ENCODE results near the gene THPO. TPM values are rescaled to one million over a fixed set of nuclear protein-coding genes. Genes with fewer than 3 reads are reported as not detected.
A peak's percentile ranks its signal among the peaks of the same experiment; 100 is the strongest.

THPO gene
- total RNA-seq, 1 donor from 2014 or later: not detected

GRCh38 chr3:184361932-184362667, 15.9 kb downstream of the THPO start:
- H3K9me3 Mint-ChIP-seq (ENCODE audit: low read depth): no peaks in the 10 kb centered on the region
- peak; percentile 87 for DNase-seq (ENCODE audit: low spot score)
- no peak for TF ChIP-seq CTCF (IDR thresholded peaks at IDR 0.05)

GRCh38 chr3:184361532-184361931, 16.5 kb downstream of the THPO start, which contains the start of the genes CLCN2 and POLR2H:
Gene CLCN2, minus strand, starts transcription at chr3:184361605. Its CDS starts 126 bp downstream, at chr3:184361479.
Gene POLR2H, plus strand, starts transcription at chr3:184361710. Its CDS starts 1,783 bp downstream, at chr3:184363493.
- DNase-seq (ENCODE audit: low spot score): peak; percentile 91
- Mint-ChIP-seq H3K9me3 (ENCODE audit: low read depth) (no peaks in the 10 kb centered on the region), H3K4me3 (ENCODE audit: unreplicated experiment) (peak within 1 kb of the TSS; percentile 98), H3K27me3 (ENCODE audit: low read depth) (no peaks in the 10 kb centered on the region), H3K4me1 (ENCODE audit: low read depth) (peaks cover 29% of the 10 kb centered on the region), H3K36me3 (ENCODE audit: low read depth) (peaks cover 6% of the 10 kb centered on the region), H3K27ac (ENCODE audit: unreplicated experiment) (peak within 1 kb of the TSS; percentile 99)
- TF ChIP-seq CTCF (IDR thresholded peaks at IDR 0.05): no peak

More at GRCh38 chr3:184361932-184362667, 15.9 kb downstream of the THPO start:
- H3K27ac Mint-ChIP-seq (ENCODE audit: unreplicated experiment): peak overlapping the region; percentile 99
- no peaks in the 10 kb centered on the region for H3K27me3 Mint-ChIP-seq (ENCODE audit: low read depth)
- H3K4me1 Mint-ChIP-seq (ENCODE audit: low read depth): peaks cover 34% of the 10 kb centered on the region
- H3K36me3 Mint-ChIP-seq (ENCODE audit: low read depth): peaks cover 10% of the 10 kb centered on the region
- H3K4me3 Mint-ChIP-seq (ENCODE audit: unreplicated experiment): peak overlapping the region; percentile 98

- DNase-seq (ENCODE audit: low spot score): peak; percentile 73
- Mint-ChIP-seq H3K4me1 (ENCODE audit: low read depth) (peaks cover 27% of the 10 kb centered on the region), H3K27me3 (ENCODE audit: low read depth) (no peaks in the 10 kb centered on the region), H3K36me3 (ENCODE audit: low read depth) (peaks cover 6% of the 10 kb centered on the region), H3K4me3 (ENCODE audit: unreplicated experiment) (peak overlapping the region; percentile 65), H3K9me3 (ENCODE audit: low read depth) (no peaks in the 10 kb centered on the region), H3K27ac (ENCODE audit: unreplicated experiment) (no peak overlapping the region)
- TF ChIP-seq CTCF (IDR thresholded peaks at IDR 0.05): no peak
Observed at GRCh38 chr3:184360929-184361531, 17.0 kb downstream of the THPO start.

GRCh38 chr3:184360070-184360928, 17.7 kb downstream of the THPO start:
- no peak for DNase-seq (ENCODE audit: low spot score)
- H3K4me1 Mint-ChIP-seq (ENCODE audit: low read depth): peaks cover 27% of the 10 kb centered on the region
- H3K27me3 Mint-ChIP-seq (ENCODE audit: low read depth): no peaks in the 10 kb centered on the region
- no peaks in the 10 kb centered on the region for H3K9me3 Mint-ChIP-seq (ENCODE audit: low read depth)
- H3K27ac Mint-ChIP-seq (ENCODE audit: unreplicated experiment): no peak overlapping the region
- H3K36me3 Mint-ChIP-seq (ENCODE audit: low read depth): peaks cover 8% of the 10 kb centered on the region
- H3K4me3 Mint-ChIP-seq (ENCODE audit: unreplicated experiment): peak overlapping the region; percentile 65
- no peak for TF ChIP-seq CTCF (IDR thresholded peaks at IDR 0.05)

- Mint-ChIP-seq H3K9me3 (ENCODE audit: low read depth) (no peaks in the 10 kb centered on the region), H3K4me1 (ENCODE audit: low read depth) (peaks cover 20% of the 10 kb centered on the region), H3K36me3 (ENCODE audit: low read depth) (peaks cover 7% of the 10 kb centered on the region), H3K4me3 (ENCODE audit: unreplicated experiment) (no peak overlapping the region), H3K27me3 (ENCODE audit: low read depth) (no peaks in the 10 kb centered on the region), H3K27ac (ENCODE audit: unreplicated experiment) (no peak overlapping the region)
- DNase-seq (ENCODE audit: low spot score): no peak
- TF ChIP-seq CTCF (IDR thresholded peaks at IDR 0.05): no peak
Observed at GRCh38 chr3:184359610-184360009, 18.4 kb downstream of the THPO start.

All from chondrocyte (in vitro differentiated cells).